ENCODE results near the gene TEAD2.

DNA sequence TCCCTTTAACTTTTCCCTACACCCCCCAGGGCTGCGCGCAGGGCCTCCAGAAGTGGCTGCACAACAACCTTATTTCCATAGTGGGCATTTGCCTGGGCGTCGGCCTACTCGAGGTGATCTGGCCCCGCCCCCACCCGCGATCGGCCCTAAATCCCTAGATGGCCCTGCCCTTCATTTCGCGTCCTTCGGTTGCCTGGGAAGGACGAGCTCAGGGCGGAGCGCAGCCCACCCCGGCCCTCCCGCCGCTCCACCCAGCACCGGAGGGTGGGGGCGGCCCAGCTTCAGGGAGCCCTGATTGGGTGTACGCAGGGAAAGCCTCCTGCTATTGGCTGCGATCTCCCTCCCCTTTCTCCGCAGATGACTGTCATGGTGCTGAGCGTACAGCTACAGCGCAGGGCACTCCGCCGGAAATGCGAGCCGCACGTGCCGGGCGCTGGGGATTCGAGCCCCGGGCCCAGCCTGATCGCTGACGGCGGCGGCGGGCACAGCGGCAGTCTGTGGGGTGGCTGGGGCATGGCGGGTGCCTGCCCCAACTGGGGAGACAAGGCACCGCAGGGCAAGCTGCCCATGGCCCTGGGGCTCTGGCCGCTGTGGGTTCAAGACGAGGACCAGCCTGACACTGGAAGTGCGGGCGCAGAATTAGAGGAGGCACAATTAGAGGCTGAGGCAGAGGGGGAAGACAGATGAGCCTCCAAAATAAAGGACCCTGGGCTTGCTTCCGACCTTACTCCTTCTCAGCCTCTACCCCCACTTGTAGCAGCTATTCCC is 22.7 kb downstream of the TEAD2 start:
- TF ChIP-seq SUZ12 (IDR thresholded peaks at IDR 0.05; ENCODE audit: extremely low read depth, insufficient read depth, insufficient read length) (no peak), ZNF274 (IDR thresholded peaks at IDR 0.05; ENCODE audit: low read depth, low read length) (no peak)

Measured in NT2/D1 (cell line).